Measurements from ENCODE around the gene TCF12.

Gene TCF12

DNA sequence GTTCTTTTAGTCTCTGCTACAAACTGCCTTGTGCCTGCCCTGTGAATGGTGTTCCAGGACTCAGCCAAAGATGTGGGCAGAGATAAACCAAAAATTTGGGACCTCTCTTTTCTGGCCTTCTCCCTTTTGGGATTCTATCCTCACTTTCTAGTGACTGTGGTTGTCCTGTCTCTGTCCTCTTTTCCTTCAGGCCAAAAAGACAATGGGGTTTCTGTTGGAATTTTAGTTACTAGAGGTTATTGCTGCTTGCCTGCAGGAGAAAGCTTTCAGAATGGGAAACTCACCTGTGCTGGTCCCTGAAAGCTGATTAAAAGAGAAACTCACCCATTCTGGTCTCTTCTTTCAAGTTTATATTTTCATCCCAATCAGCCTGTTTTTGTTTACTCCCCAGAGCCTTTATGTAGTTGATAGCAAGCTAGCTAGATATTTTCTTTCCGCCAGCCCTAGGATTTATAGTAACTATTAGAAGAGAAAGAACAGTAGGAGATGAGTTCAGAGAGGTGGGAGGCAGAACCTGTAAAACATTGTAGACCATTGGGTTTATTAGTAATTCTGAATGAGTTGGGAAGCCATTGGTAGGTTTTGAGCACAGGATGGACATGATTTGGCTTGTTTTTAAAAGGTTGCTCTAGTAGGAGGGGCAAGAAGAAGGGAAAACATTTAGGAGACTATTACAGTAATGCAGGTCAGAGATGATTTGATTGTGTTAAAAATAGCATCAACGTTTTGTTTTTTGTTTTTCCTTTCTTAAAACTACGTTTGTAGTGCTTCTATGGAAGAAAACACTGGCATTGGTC, 138.9 kb downstream of the TCF12 start:
- FAIRE-seq: no peak

- no peak for FAIRE-seq
Observed at GRCh38 chr15:57059026-57059660, 140.7 kb downstream of the TCF12 start.

- FAIRE-seq: no peak
Observed at GRCh38 chr15:57060799-57061198, 142.4 kb downstream of the TCF12 start.

GRCh38 chr15:57061281-57061680, 142.8 kb downstream of the TCF12 start:
- no peak for FAIRE-seq

GRCh38 chr15:57061696-57062095, 143.3 kb downstream of the TCF12 start:
- FAIRE-seq: no peak

GRCh38 chr15:57064033-57064432, 145.6 kb downstream of the TCF12 start:
- FAIRE-seq: no peak

GRCh38 chr15:57069423-57069822, 151.0 kb downstream of the TCF12 start:
- no peak for FAIRE-seq

- no peak for FAIRE-seq
Observed at GRCh38 chr15:57070674-57071073, 152.2 kb downstream of the TCF12 start.

DNA sequence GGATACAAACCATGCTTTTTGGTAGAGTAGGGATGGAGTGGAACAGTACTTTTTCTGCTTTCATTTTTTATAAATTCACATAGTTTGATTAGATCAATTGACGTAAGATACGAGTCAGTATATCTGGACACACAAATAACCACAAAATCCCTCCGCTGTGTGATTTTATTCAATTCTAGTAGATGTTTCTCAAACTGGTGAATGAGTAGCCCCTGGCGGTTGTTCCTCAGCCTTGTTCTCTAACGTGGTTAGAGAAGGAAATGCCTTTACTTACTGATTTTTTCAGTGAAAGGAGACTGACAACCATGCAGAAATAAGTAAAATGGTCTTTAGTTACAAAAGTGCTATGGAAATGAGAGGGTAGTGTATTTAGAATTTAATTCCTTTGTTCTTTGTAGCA, 161.0 kb downstream of the TCF12 start:
- no peak for FAIRE-seq

DNA sequence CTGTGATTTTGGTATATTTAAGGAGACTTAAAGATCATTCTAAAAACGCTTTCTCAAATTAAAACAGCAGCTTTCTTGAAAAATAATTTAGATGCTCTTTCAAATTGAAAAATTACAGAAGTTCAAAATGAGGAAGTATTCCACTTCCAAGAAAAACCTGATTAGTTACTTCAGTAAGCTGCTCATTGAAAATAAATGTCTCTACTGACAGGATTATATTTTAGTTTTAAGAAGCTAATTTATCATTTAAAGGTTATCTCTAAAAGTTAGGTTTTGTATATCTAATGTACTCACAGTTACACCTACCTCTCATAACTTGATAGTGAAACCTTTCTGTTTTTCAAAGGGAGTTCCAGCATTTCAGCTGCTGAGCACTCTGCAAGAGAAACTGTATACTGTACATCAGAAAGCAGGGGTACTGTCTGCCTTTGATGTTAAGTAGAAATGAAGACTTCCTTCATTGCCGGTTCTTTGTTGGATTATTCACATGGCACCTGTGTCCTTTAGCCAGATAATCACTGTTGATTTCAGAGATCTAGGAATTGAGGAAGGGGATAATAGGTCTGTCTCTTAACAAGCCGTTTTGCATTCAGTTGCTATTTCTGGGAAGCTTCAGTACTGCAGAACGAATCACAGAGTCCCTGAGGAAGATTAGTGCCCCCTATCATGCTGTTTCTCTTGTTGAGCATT, 161.6 kb downstream of the TCF12 start:
- FAIRE-seq: no peak

- FAIRE-seq: no peak
Observed at GRCh38 chr15:57082054-57082728, 163.7 kb downstream of the TCF12 start.

DNA sequence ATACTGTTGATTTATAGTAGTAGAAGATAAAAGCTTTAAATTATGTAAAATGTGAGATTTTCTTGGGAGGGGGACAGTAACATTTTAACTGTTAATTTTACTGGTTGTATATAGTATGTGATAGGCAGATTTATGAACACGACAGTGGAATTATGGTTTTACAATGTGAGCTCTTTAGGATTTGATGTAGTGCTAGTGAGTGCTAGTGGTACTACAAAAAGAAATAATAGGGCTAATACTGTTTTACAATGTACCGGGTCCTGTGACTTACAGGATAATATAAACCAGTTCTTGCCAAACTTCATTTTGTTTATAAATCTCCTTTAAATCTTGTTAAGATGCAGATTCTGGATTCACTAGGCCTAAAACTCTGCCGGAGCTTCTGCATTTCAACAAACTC, 165.7 kb downstream of the TCF12 start:
- no peak for FAIRE-seq

- FAIRE-seq: no peak
Observed at GRCh38 chr15:57085267-57085666, 166.8 kb downstream of the TCF12 start.

- FAIRE-seq: no peak
Observed at GRCh38 chr15:57086857-57087427, 168.5 kb downstream of the TCF12 start.

- no peak for FAIRE-seq
Observed at GRCh38 chr15:57089815-57090495, 171.5 kb downstream of the TCF12 start.

GRCh38 chr15:57090496-57090859, 172.0 kb downstream of the TCF12 start:
- FAIRE-seq: no peak

- no peak for FAIRE-seq
Observed at GRCh38 chr15:57091636-57092035, 173.2 kb downstream of the TCF12 start.

GRCh38 chr15:57092252-57092651, 173.8 kb downstream of the TCF12 start:
- FAIRE-seq: no peak

DNA sequence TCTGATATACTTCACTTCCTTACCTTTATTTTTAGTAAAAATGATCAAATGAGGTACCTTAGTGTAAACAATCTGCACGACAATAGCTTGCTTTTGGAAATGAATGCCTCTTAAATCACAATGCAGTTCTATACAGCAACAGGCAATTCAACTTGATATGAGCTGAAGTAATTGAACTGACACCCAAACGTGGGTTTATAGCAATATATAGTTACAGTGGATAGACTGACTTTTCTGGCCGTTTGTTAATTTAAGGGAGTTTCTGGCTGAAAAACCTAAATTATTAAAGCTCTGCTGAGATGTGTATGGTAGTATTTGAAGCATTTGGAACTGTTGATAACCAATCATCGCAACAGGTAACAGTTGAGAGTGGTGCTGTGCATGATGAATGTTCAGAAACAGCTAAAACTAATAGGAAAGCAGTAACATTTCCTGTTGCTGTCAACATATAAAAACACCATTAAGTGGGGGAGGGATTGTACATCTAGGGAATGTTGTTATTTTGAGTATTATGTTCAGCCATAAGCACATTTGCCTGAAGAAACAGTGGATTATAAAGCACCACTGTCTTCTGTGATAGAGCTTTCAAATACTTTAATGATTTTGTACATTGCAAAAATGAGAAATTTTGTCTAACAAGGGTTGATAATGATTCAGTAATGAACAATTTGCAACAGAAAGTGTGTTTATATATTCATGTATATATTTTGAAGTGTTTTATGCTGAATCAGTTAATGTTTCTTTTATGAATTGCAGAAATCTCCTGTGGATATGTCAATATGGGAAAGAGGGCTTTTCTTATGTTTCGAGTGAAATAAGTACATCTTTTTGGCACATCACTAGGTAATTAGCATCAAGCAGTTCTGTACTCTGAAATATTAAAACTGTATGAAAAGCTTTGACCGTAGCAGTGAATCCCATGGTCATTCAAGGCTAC, 176.1 kb downstream of the TCF12 start:
- FAIRE-seq: no peak

DNA sequence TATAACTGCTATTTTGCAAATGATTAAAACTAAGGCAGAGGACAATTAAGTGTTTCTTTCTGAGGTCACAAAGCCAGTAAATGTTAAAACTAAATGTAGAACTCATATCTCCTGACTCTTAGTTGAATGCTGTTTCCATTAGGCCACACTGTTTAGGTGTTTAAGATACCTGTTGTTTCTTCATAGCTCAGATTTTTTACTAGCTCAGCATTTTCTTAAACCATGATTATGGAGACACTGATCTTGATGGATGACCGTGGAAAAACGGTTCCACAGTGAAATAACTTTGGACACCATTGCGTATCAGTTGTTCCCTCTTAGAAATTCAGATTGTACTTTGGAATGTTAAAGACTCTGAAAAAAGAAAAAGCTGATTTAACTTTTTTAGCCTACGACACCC, 177.5 kb downstream of the TCF12 start:
- no peak for FAIRE-seq

GRCh38 chr15:57097246-57097645, 178.8 kb downstream of the TCF12 start:
- FAIRE-seq: no peak

All from endometrium (tissue), 2 donors.